Measurements from ENCODE around the gene DPM2. TPM values are rescaled to one million over a fixed set of nuclear protein-coding genes. Genes with fewer than 3 reads are reported as not detected.
A peak's percentile ranks its signal among the peaks of the same experiment; 100 is the strongest.

The DPM2 gene
- total RNA-seq, 1 donor from 2014 or later: 34.0 TPM

DNA sequence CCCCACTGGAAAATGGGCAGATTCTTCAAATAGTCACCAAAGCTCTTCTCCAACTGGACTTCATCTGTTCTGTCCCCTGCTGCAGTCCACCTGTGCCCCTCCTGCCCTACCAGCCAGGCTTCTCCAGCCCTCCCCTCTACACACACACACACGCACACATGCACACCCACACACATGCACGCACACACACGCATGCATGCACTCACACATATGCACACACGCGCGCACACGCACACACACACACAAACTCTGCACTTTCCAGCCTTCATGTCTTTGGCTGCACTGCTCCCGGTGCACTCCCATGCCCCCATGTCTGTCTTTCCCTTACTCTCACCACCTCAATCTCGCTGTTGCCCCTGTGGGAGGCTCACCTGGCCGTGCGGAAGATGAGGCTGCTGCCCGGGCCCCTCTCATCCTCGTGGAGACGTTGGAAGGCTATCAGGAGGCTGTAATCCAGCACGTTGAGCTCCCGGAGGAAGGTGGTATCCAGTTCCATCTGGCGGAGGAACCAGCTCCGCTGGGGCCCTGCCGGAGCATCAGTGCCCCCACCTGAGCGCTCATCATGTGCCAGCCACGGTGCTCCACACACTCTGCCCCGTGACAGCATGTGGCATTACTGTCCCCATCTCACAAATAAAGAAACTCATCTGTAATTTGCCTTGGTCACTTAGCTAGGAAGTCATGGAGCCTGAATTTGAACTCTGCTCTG, 12.8 kb downstream of the DPM2 start:
- Mint-ChIP-seq H3K9me3 (ENCODE audit: low read depth) (no peaks in the 10 kb centered on the region), H3K36me3 (ENCODE audit: insufficient read depth) (no peaks in the 10 kb centered on the region), H3K4me3 (ENCODE audit: low read depth) (no peak overlapping the region), H3K4me1 (ENCODE audit: low read depth) (no peaks in the 10 kb centered on the region), H3K27ac (no peak overlapping the region), H3K27me3 (peaks cover 58% of the 10 kb centered on the region)
- no peak for TF ChIP-seq CTCF (IDR thresholded peaks at IDR 0.05; ENCODE audit: unreplicated experiment)
- DNase-seq (ENCODE audit: low spot score, unreplicated experiment): no peak

DNA sequence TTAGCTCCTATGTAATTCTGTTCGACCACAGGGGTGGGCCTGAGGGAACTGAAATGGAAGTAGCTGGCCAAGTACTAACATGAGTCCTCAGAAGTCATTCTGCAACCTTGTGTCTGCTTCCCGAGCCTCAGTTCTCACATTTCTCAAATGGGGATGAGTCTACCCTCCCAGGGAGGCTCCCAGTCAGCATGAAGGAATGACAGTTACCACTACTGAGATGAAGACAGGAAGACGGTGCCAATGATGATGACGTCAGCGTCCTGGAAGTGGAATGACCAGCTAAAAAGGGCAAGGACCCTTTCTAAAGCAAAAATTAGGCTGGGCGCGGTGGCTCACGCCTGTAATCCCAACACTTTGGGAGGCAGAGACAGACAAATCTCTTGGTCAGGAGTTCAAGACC, 13.9 kb downstream of the DPM2 start:
- Mint-ChIP-seq H3K36me3 (ENCODE audit: insufficient read depth) (no peaks in the 10 kb centered on the region), H3K9me3 (ENCODE audit: low read depth) (no peaks in the 10 kb centered on the region), H3K4me3 (ENCODE audit: low read depth) (no peak overlapping the region), H3K27me3 (peaks cover 55% of the 10 kb centered on the region), H3K4me1 (ENCODE audit: low read depth) (no peaks in the 10 kb centered on the region), H3K27ac (no peak overlapping the region)
- no peak for DNase-seq (ENCODE audit: low spot score, unreplicated experiment)
- no peak for TF ChIP-seq CTCF (IDR thresholded peaks at IDR 0.05; ENCODE audit: unreplicated experiment)

DNA sequence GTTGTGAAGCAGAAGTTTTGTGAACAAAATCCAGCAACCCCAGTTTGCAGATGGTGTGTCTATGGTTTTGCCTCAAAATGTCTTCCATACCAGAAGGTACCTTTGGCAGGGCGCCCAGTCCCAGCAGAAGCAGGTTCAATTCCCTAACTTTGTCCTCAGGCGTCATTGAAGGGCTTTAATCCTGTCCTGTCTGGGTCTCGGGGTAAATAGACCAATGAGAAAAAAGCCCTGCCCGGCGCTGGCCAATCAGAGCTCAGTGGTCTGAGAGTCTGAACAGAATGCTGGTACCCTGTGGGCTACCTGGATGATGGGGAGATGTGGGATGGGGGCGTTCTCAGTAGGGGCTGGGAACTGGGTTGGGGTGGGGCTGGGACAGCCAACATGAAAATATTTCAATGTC, 14.6 kb downstream of the DPM2 start:
- no peak for TF ChIP-seq CTCF (IDR thresholded peaks at IDR 0.05; ENCODE audit: unreplicated experiment)
- Mint-ChIP-seq H3K27me3 (peaks cover 52% of the 10 kb centered on the region), H3K9me3 (ENCODE audit: low read depth) (no peaks in the 10 kb centered on the region), H3K36me3 (ENCODE audit: insufficient read depth) (no peaks in the 10 kb centered on the region), H3K4me3 (ENCODE audit: low read depth) (no peak overlapping the region), H3K27ac (no peak overlapping the region), H3K4me1 (ENCODE audit: low read depth) (no peaks in the 10 kb centered on the region)
- DNase-seq (ENCODE audit: low spot score, unreplicated experiment): no peak

DNA sequence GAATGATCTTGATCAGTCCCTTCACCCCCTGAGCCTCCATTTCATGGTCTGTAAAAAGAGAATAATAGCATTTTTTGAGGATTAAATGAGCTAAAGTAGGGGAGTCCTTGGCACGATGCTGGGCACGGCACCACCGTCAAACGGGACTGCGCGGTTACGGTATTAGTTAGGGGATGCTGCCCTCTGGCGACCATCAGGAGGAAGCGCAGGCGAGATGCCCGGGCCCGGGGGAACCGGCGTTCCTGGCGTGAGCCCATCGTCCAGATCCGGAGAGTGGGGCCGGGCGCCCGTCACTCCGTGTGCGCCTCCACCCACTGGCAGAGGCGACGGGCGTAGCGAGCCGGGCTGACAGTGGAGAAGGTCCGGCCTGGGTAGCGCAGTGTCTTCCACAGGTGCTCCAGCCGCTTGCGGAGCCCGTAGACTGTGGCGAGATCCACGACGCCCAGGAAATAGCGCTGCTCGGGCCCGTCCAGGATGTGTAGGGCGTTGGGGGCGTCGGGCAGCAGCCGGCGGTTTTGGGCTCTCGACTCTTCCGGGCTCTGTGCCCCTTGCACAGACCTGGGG, 16.0 kb downstream of the DPM2 start:
- no peaks in the 10 kb centered on the region for H3K4me1 Mint-ChIP-seq (ENCODE audit: low read depth)
- H3K27ac Mint-ChIP-seq: no peak overlapping the region
- H3K36me3 Mint-ChIP-seq (ENCODE audit: insufficient read depth): no peaks in the 10 kb centered on the region
- H3K9me3 Mint-ChIP-seq (ENCODE audit: low read depth): no peaks in the 10 kb centered on the region
- no peak overlapping the region for H3K4me3 Mint-ChIP-seq (ENCODE audit: low read depth)
- peak; percentile 99 for TF ChIP-seq CTCF (IDR thresholded peaks at IDR 0.05; ENCODE audit: unreplicated experiment)
- DNase-seq (ENCODE audit: low spot score, unreplicated experiment): peak; percentile 56
- H3K27me3 Mint-ChIP-seq: peaks cover 49% of the 10 kb centered on the region

- no peaks in the 10 kb centered on the region for H3K36me3 Mint-ChIP-seq (ENCODE audit: insufficient read depth)
- H3K4me3 Mint-ChIP-seq (ENCODE audit: low read depth): no peak overlapping the region
- H3K9me3 Mint-ChIP-seq (ENCODE audit: low read depth): no peaks in the 10 kb centered on the region
- no peak for TF ChIP-seq CTCF (IDR thresholded peaks at IDR 0.05; ENCODE audit: unreplicated experiment)
- no peak for DNase-seq (ENCODE audit: low spot score, unreplicated experiment)
- H3K27ac Mint-ChIP-seq: no peak overlapping the region
- H3K4me1 Mint-ChIP-seq (ENCODE audit: low read depth): no peaks in the 10 kb centered on the region
- H3K27me3 Mint-ChIP-seq: peaks cover 46% of the 10 kb centered on the region
Measured at GRCh38 chr9:127920794-127921193, 16.9 kb downstream of the DPM2 start.

Data from progenitor cell of endocrine pancreas (in vitro differentiated cells).